HG03460 (cell line): ENCODE results near the gene CREB5.
"Not testable (repeated sequence)": the region's sequence is repeated elsewhere in the genome, so short reads cannot be mapped to it uniquely, and the experiment has no call there.

Experiments
- ATAC-seq: cut with Tn5 transposase; IDR thresholded peaks from one replicate; pipeline ENCODE4 v1.9.1; 2021; ENCODE audit not compliant: unreplicated experiment

The CREB5 gene

DNA sequence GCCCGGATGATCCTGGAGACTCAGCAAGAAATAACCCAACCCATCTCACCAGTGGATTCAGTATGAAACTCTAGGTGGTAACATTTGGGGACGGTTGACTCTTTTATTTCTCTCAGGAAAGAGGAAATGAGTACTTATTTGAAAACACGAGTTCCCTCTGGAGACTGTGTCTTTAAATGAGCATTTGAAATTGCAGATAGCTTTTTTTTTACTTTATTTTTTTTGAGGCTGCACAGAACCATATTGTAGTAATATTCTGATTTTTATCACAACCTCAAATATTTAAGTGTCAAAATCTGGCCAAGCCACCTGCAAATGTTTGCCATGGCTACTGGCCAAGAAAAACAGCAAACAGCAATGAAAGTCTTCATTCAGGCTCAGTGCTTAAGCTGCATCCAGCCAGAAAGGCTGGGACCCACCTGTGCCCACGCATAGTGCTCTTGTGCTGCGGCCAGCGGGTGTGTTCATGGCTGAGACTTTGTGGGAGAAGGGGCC, 160.8 kb downstream of the CREB5 start:
- ATAC-seq = no peak

DNA sequence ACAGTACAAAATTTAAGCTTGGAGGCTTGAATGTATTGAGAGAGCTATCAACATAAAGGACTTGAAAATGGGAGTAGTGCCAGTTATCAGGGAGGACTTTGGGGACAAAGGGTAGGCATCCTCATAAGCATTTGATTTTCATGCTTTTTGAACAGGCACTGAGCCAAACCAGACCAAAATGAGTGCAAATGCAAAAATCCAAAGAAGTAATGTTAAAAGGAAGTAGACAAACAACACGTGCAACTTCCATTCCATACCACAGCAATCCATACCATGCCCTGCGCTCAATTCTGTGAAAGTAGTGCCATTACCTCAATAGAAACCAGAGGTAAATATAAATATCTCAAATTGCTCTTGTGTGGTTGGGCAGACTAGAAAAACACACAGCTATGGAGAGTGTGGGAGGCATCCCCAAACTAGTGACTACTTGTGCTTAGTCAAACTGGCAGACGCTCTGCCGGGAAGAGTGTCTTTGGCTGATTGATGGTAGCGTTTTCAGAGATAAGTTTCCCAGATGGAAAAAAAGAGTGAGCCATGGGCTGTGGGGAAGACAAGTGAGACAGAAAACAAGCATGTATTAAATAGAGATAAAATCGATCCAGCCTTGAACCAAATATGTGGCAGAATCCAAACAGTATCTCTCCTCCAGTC, 161.5 kb downstream of the CREB5 start:
- ATAC-seq = no peak

- no peak for ATAC-seq
Observed at GRCh38 chr7:28575241-28575643, 162.9 kb downstream of the CREB5 start.

- ATAC-seq = no peak
Observed at GRCh38 chr7:28576656-28577055, 164.3 kb downstream of the CREB5 start.

- no peak for ATAC-seq
Observed at GRCh38 chr7:28579571-28579970, 167.3 kb downstream of the CREB5 start.

DNA sequence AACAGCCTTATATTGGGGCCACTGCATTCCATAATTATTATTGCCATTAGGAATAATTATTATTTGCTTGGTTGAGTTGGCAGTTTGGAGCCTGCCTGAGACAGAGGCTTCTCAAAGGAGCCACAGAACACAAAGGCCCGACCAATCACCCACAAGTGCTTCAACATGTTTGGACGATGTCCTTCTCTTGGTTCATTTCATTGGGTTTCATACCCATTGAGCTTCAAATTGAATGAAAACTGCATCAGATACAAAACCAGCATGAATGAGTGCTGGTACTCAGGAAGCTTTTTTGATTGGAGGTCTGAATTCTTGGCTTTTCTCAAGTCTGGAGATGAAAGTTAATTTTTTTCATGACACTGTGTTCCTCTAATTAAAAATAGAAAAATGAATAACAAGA, 168.3 kb downstream of the CREB5 start:
- ATAC-seq = no peak

DNA sequence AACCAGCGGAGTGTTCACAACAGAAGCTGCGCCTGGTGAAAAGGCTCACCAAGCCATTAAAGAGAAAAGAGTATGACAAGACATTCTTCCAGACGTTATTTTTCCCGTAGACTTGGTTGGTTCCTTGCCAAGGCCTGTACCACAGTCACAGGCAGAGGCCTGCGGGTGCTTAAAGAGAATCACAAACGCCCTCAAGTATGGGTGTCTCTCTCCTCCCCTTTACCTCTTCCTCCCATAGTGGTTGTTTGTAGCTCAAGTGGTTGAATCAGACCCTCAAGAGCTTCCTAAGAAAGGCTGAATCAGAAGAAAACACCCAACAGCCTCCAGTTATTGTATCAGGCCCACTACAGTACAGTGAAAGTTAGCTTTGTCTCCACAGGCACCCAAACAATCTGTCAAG, 169.0 kb downstream of the CREB5 start:
- ATAC-seq = no peak

GRCh38 chr7:28582226-28582625, 169.9 kb downstream of the CREB5 start:
- ATAC-seq = no peak

DNA sequence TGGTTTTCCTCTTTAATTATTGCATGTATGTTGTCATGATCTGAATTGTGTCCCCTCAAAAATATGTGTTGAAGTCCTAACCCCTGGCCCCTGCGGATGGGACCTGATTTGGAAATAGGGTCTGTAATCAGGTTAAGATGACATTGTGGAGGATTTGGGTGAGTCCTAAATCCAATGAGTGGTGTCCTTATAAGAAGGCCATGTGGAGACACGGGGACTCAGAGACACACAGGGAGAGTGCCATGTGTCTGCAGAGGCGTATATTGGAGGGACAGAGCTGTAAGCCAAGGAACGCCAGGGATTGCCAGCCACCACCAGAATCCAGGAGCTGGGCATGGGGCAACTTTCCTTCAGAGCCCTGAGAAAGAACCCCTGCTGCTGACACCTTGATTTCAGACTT, 171.9 kb downstream of the CREB5 start:
- ATAC-seq = no peak

- no peak for ATAC-seq
Observed at GRCh38 chr7:28586736-28587135, 174.4 kb downstream of the CREB5 start.

GRCh38 chr7:28587211-28587610, 174.9 kb downstream of the CREB5 start:
- ATAC-seq = no peak

DNA sequence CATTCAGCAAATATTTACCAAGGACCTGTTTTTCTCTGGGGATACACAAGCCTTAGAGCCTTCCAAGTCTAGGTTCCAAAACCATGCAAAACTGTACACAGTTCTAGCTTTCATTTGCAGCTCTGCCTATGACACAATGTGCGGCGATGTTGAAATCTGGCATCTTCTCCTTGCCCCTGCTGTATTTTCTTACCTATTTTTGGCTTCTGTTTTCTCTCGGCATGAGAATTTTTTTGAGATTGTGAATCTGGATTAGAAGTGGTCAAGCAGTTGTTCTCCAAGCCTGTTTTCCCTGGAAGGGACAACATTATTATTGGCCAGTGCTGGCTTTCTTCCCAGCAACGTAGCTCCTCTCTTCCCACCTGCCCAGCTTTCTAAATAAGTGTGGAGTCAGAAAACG, 176.3 kb downstream of the CREB5 start:
- ATAC-seq = no peak

- no peak for ATAC-seq
Observed at GRCh38 chr7:28591041-28591674, 178.8 kb downstream of the CREB5 start.

DNA sequence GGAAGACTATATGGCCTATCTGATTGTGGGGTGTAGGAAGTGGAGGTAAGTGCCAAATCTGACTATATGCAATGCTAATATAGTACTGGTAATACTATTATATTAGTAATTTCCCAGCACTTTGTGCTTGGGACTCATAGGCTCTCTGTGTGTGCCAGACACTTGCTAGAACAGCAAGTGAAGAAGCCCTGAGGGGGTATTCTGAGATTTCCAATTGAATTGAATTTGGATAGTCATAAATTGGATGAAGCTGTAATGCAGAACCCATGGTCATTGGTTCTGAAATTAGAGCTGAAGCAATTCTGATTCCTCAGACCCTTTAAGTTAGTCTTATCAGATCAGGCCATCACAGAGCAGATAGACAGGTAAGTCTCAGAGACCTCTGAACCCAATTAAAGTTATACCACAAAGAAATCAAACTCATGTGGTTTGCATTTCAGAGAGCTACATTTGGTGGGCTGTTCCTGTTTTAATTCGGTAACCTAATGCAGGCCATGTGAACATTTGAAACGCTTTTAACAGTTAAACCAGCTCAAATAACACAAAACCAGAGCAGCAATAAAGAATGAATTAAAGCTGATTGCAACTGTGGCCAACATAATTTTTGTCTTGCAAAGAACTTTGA, 179.5 kb downstream of the CREB5 start:
- no peak for ATAC-seq

DNA sequence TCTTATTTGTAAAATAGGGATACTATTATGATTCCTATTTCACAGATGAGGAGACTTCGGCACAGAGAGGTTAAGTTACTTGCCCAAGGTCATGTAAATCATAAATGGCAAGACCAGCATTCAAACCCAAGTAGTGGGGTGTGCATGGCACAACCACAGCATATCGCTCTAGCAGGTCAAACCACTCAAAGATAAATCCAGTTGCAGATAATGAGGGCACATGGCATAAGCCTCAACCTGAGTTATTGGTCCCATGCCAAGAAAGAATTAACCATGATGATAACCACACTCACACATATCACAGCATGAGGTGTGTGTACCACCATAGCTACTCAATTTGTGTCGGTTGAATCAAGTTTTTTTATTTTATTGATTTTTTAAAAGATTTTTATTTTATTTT, 180.5 kb downstream of the CREB5 start:
- no peak for ATAC-seq

- no peak for ATAC-seq
Observed at GRCh38 chr7:28595076-28595475, 182.8 kb downstream of the CREB5 start.

DNA sequence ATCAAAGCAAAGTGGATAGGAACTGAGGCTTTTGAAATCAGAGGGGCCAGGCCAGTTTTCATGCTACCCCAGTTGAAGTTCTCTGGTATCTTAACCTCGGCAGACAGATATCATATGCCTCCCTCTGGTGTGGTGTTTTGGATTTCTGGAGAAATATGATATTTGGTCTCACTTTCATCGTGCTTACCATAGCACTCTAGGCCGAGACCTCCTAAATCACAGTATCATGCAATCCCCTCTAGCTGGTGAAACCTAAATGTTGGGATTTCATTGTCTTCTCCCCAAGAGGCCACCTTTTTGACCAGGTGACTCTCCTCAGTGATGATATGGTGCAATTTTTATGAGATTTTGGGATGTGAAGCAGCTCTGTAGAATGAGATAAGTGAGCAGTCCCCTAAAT, 183.5 kb downstream of the CREB5 start:
- no peak for ATAC-seq

DNA sequence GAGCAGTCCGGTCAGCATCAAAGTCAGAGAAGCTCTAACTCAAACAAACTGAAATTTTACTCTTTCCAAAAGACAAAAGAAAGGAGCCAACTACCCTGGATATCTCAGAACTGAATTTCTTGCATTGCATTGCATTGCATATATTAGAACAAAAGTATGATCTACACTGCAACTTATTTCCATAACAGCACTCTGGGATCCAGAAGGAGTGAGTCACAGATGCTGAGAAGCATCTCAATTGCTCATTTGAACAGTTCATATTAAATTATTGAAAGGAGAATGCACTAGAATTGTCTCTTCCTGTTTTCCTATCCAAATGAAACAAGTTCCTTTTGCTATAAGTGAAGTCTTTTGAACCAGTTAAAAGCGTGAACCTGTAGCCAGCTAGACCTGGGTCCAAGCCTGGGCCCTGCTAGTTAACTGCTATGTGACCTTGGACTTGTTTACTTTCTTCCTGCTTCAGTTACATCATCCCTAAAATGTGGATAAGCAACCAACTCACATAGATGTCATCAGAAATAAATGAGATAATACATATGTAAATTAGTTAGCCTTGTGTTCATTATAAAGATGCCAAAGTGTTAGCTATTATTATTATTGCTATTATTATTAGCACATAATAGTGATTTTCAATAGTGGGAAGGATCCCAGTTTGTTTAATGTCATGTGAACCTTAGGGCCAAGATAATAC, 184.1 kb downstream of the CREB5 start:
- ATAC-seq = no peak

- ATAC-seq = no peak
Observed at GRCh38 chr7:28597284-28597683, 185.0 kb downstream of the CREB5 start.

- not testable (repeated sequence) for ATAC-seq
Observed at GRCh38 chr7:28598037-28598436, 185.7 kb downstream of the CREB5 start.

DNA sequence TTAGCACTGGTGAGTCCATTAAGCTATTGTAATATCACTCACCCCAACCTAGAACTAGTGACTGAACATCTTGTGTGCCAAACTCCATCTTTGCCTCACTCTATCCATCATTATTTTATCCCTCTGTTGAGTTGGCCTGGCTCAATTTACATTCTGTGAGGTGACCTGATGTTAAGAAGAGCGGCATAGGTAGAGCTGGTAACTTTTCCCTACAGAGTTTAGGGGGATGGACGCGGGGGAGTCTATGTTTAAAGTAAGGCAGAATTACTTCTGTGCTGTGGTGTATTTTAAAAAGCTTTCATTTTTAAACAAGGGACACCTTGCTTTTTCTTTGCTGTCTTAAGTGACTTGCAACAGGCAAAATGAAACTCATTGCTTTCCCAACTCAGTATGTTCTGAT, 186.3 kb downstream of the CREB5 start:
- ATAC-seq = no peak

- no peak for ATAC-seq
Observed at GRCh38 chr7:28599411-28599810, 187.1 kb downstream of the CREB5 start.
